ENCODE data around the gene HDAC1. TPM values are rescaled to one million over a fixed set of nuclear protein-coding genes. Genes with fewer than 3 reads are reported as not detected.
"Not testable (repeated sequence)": the region's sequence is repeated elsewhere in the genome, so short reads cannot be mapped to it uniquely, and the experiment has no call there.

Gene HDAC1
- total RNA-seq, 4 donors from 2014 or later = 40.4 to 51.6 (median 47.1) TPM

DNA sequence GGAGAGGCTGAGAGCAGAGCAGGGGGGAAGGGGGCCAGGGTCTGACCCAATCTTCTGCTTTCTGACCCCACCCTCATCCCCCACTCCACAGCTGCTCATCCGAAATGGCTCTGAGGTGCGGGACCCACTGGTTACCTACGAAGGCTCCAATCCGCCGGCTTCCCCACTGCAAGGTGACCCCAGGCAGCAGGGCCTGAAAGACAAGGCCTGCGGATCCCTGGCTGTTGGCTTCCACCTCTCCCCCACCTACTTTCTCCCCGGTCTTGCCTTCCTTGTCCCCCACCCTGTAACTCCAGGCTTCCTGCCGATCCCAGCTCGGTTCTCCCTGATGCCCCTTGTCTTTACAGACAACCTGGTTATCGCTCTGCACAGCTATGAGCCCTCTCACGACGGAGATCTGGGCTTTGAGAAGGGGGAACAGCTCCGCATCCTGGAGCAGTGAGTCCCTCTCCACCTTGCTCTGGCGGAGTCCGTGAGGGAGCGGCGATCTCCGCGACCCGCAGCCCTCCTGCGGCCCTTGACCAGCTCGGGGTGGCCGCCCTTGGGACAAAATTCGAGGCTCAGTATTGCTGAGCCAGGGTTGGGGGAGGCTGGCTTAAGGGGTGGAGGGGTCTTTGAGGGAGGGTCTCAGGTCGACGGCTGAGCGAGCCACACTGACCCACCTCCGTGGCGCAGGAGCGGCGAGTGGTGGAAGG, 17.1 kb upstream of the HDAC1 start:
- Histone ChIP-seq H3K4me1 (peaks cover 0 to 4% (median 0%) of the 10 kb centered on the region in 4 donors), H3K4me3 (no peak overlapping the region), H3K27ac (no peak overlapping the region), H3K27me3 (peaks cover 0 to 45% of the 10 kb centered on the region in 2 donors), H3K9me3 (no peaks in the 10 kb centered on the region), H3K36me3 (no peaks in the 10 kb centered on the region)
- WGBS, 2 donors = 63 to 68% methylated on average over 31 of the region's 31 CpGs
- no peak for DNase-seq (ENCODE audit: low spot score in 2 of 2)
- TF ChIP-seq EP300 (IDR thresholded peaks at IDR 0.05) (no peak), POLR2A (IDR thresholded peaks at IDR 0.05) (no peak)
- TF ChIP-seq, protein P1, sequence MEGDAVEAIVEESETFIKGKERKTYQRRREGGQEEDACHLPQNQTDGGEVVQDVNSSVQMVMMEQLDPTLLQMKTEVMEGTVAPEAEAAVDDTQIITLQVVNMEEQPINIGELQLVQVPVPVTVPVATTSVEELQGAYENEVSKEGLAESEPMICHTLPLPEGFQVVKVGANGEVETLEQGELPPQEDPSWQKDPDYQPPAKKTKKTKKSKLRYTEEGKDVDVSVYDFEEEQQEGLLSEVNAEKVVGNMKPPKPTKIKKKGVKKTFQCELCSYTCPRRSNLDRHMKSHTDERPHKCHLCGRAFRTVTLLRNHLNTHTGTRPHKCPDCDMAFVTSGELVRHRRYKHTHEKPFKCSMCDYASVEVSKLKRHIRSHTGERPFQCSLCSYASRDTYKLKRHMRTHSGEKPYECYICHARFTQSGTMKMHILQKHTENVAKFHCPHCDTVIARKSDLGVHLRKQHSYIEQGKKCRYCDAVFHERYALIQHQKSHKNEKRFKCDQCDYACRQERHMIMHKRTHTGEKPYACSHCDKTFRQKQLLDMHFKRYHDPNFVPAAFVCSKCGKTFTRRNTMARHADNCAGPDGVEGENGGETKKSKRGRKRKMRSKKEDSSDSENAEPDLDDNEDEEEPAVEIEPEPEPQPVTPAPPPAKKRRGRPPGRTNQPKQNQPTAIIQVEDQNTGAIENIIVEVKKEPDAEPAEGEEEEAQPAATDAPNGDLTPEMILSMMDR (IDR thresholded peaks at IDR 0.05) = no peak

DNA sequence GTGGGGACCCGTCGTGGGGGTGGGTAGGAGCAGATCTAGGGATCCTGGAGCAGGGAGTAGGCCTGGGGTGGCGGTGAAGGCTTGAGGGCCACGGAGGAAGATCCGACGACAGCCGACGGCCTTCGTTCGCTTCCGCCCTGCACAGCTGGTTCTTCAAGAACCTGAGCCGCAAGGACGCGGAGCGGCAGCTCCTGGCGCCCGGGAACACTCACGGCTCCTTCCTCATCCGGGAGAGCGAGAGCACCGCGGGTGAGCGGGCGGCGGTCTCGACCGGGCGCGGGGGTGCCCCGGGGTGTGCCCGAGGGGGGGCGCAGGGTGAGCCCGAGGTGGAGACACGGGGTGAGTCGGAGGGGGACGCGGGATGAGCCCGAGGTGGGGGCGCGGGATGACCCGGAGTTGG, 16.5 kb upstream of the HDAC1 start:
- H3K27me3 ChIP-seq = peaks cover 0 to 45% of the 10 kb centered on the region in 2 donors
- H3K27ac ChIP-seq = no peak overlapping the region
- TF ChIP-seq POLR2A (IDR thresholded peaks at IDR 0.05) (no peak), EP300 (IDR thresholded peaks at IDR 0.05) (no peak)
- TF ChIP-seq, protein P1 (IDR thresholded peaks at IDR 0.05) = no peak
- DNase-seq (ENCODE audit: low spot score in 2 of 2) = no peak
- no peaks in the 10 kb centered on the region for H3K36me3 ChIP-seq
- H3K4me3 ChIP-seq = no peak overlapping the region
- peaks cover 0 to 4% (median 0%) of the 10 kb centered on the region in 4 donors for H3K4me1 ChIP-seq
- H3K9me3 ChIP-seq = no peaks in the 10 kb centered on the region
- WGBS, 2 donors = 26 to 27% methylated on average over 9 to 37 of the region's 41 CpGs

DNA sequence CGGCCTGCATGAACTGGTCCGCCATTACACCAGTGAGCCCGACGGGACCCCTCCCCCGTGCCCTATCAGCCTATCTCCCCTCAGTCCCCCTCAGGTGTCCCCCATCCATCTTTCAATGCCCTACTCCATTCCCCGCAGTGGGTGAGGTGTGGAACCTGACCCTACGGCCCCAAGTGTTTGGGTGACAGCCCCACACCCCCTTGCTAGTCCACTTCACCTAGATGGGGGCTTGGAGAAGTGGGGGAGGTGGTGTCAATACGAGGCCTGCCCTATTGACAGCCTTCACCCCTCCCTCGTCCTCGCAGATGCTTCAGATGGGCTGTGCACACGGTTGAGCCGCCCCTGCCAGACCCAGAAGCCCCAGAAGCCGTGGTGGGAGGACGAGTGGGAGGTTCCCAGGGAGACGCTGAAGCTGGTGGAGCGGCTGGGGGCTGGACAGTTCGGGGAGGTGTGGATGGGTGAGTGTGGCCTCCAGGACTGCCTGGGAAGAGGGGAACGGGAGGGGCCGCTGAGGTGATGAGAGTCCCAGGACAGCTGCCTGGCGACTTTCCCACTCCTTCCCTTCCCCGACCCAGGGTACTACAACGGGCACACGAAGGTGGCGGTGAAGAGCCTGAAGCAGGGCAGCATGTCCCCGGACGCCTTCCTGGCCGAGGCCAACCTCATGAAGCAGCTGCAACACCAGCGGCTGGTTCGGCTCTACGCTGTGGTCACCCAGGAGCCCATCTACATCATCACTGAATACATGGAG, 15.7 kb upstream of the HDAC1 start:
- TF ChIP-seq EP300 (IDR thresholded peaks at IDR 0.05) = no peak
- TF ChIP-seq POLR2A (IDR thresholded peaks at IDR 0.05) = no peak
- TF ChIP-seq, protein P1 (IDR thresholded peaks at IDR 0.05) = no peak
- H3K4me3 ChIP-seq = no peak overlapping the region
- H3K9me3 ChIP-seq = no peaks in the 10 kb centered on the region
- H3K4me1 ChIP-seq = peaks cover 0 to 4% (median 0%) of the 10 kb centered on the region in 4 donors
- peaks cover 0 to 45% of the 10 kb centered on the region in 2 donors for H3K27me3 ChIP-seq
- no peak for DNase-seq (ENCODE audit: low spot score in 2 of 2)
- H3K36me3 ChIP-seq = no peaks in the 10 kb centered on the region
- WGBS, 2 donors = 77 to 80% methylated on average over 30 of the region's 30 CpGs
- H3K27ac ChIP-seq = no peak overlapping the region

DNA sequence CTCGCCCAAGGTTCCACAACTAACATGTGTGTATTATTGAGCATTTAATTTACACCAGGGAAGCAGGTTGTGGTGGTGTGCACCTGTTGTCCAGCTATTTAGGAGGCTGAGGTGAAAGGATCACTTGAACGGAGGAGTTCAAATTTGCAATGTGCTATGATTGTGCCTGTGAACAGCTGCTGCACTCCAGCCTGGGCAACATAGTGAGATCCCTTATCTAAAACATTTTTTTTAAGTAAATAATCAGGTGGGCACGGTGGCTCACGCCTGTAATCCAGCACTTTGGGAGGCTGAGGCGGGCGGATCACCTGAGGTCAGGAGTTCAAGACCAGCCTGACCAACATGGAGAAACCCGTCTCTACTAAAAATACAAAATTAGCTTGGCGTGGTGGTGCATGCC, 7.1 kb upstream of the HDAC1 start:
- WGBS, 2 donors = 84 to 95% methylated on average over 8 of the region's 8 CpGs
- DNase-seq (ENCODE audit: low spot score in 2 of 2); H3K27me3 ChIP-seq; H3K4me3 ChIP-seq; H3K4me1 ChIP-seq; H3K9me3 ChIP-seq; H3K27ac ChIP-seq; H3K36me3 ChIP-seq: not testable (repeated sequence)

DNA sequence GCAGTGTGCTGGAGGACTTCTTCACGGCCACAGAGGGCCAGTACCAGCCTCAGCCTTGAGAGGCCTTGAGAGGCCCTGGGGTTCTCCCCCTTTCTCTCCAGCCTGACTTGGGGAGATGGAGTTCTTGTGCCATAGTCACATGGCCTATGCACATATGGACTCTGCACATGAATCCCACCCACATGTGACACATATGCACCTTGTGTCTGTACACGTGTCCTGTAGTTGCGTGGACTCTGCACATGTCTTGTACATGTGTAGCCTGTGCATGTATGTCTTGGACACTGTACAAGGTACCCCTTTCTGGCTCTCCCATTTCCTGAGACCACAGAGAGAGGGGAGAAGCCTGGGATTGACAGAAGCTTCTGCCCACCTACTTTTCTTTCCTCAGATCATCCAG, 6.2 kb upstream of the HDAC1 start:
- no peaks in the 10 kb centered on the region for H3K9me3 ChIP-seq
- 88 to 94% methylated on average over 3 of the region's 3 CpGs for WGBS, 2 donors
- TF ChIP-seq, protein P1 (IDR thresholded peaks at IDR 0.05) = no peak
- TF ChIP-seq POLR2A (IDR thresholded peaks at IDR 0.05) (no peak), EP300 (IDR thresholded peaks at IDR 0.05) (no peak)

More for the DNA sequence above, 6.2 kb upstream of the HDAC1 start:
- H3K4me1 ChIP-seq = no peaks in the 10 kb centered on the region
- no peak overlapping the region for H3K27ac ChIP-seq
- no peak for DNase-seq (ENCODE audit: low spot score in 2 of 2)
- H3K27me3 ChIP-seq = no peaks in the 10 kb centered on the region
- no peaks in the 10 kb centered on the region for H3K36me3 ChIP-seq
- no peak overlapping the region for H3K4me3 ChIP-seq
